ENCODE data around the gene RBM15B. TPM values are rescaled to one million over a fixed set of nuclear protein-coding genes. Genes with fewer than 3 reads are reported as not detected.

RBM15B gene
- total RNA-seq, 1 donor from 2014 or later, result 23.5 TPM

DNA sequence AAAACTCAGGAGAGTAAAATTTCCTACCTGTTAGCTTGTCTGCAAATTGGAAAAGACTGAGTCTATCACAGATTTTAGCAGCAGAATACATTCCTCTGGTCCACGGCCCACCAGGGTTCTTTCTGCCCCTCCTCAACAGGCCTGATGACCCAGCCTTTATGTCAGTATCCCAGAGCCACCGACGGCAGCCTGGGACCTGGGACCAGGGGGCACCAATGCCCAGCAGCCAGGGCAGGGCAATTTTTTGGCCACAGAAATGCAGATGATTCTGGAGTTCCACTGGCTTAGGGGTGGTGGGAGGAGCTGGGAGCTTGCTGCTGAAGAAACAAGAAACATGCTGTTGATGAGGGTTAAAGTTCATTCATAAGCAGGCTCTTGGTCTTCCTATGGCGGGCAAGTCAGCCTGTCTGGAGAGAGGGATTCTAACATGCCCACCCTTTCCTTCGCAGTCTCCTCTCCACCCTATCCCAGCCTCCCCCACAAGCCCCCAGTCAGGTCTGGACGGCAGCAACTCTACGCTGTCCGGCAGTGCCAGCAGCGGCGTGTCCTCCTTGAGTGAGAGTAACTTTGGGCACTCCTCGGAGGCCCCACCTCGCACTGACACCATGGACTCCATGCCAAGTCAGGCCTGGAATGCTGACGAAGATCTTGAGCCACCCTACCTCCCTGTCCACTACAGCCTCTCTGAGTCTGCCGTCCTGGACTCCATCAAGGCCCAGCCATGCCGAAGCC is 10.3 kb upstream of the RBM15B start:
- Histone ChIP-seq H2AFZ (ENCODE audit: low read depth, low read length) (no peak overlapping the region), H3K27ac (ENCODE audit: low read depth, low read length) (no peak overlapping the region), H3K4me3 (ENCODE audit: insufficient read depth, low read depth, low read length) (no peak overlapping the region), H3K79me2 (ENCODE audit: insufficient read depth, low read length) (peaks cover 22% of the 10 kb centered on the region), H3K9me3 (ENCODE audit: insufficient read depth, low read depth, low read length) (no peaks in the 10 kb centered on the region), H3K9ac (ENCODE audit: low read length) (no peak overlapping the region), H4K20me1 (ENCODE audit: insufficient read depth, low read length) (peaks cover 2% of the 10 kb centered on the region), H3K36me3 (ENCODE audit: insufficient read depth, low read length) (no peaks in the 10 kb centered on the region), H3K4me2 (ENCODE audit: low read length) (no peak overlapping the region), H3K4me1 (ENCODE audit: insufficient read depth, low read length) (peaks cover 8% of the 10 kb centered on the region), H3K27me3 (ENCODE audit: insufficient read depth, low read length) (no peaks in the 10 kb centered on the region)
- Mint-ChIP-seq H3K27me3 (ENCODE audit: low read depth, unreplicated experiment) (peaks cover 4% of the 10 kb centered on the region), H3K9me3 (ENCODE audit: unreplicated experiment) (no peaks in the 10 kb centered on the region), H3K36me3 (ENCODE audit: low read depth, unreplicated experiment) (peaks cover 3% of the 10 kb centered on the region), H3K4me3 (ENCODE audit: unreplicated experiment) (no peak overlapping the region), H3K27ac (ENCODE audit: unreplicated experiment) (no peak overlapping the region), H3K4me1 (ENCODE audit: low read depth, unreplicated experiment) (peaks cover 2% of the 10 kb centered on the region)
- TF ChIP-seq, protein P1, sequence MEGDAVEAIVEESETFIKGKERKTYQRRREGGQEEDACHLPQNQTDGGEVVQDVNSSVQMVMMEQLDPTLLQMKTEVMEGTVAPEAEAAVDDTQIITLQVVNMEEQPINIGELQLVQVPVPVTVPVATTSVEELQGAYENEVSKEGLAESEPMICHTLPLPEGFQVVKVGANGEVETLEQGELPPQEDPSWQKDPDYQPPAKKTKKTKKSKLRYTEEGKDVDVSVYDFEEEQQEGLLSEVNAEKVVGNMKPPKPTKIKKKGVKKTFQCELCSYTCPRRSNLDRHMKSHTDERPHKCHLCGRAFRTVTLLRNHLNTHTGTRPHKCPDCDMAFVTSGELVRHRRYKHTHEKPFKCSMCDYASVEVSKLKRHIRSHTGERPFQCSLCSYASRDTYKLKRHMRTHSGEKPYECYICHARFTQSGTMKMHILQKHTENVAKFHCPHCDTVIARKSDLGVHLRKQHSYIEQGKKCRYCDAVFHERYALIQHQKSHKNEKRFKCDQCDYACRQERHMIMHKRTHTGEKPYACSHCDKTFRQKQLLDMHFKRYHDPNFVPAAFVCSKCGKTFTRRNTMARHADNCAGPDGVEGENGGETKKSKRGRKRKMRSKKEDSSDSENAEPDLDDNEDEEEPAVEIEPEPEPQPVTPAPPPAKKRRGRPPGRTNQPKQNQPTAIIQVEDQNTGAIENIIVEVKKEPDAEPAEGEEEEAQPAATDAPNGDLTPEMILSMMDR (IDR thresholded peaks at IDR 0.05; ENCODE audit: insufficient read depth, low read depth, low read length), result no peak
- TF ChIP-seq EZH2 (IDR thresholded peaks at IDR 0.05; ENCODE audit: insufficient read depth, low read length), result no peak
- FAIRE-seq, result no peak
- no peak for DNase-seq (ENCODE audit: low read depth)

DNA sequence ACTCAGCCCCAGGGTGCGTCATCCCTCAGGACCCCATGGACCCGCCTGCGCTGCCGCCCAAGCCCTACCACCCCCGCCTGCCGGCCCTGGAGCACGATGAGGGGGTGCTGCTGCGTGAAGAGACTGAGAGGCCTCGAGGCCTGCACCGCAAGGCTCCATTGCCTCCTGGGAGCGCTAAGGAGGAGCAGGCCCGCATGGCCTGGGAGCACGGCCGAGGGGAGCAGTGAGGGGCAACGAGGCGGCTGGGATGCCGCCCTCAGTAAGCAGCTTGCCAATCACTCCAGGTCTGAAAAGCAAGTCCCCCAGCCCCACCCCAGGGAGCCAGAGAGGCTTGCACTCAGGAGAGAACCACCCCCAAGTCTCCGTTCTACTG is 9.8 kb upstream of the RBM15B start:
- Histone ChIP-seq H3K79me2 (ENCODE audit: insufficient read depth, low read length) (peaks cover 28% of the 10 kb centered on the region), H3K27me3 (ENCODE audit: insufficient read depth, low read length) (no peaks in the 10 kb centered on the region), H3K4me2 (ENCODE audit: low read length) (no peak overlapping the region), H3K4me1 (ENCODE audit: insufficient read depth, low read length) (peaks cover 8% of the 10 kb centered on the region), H2AFZ (ENCODE audit: low read depth, low read length) (no peak overlapping the region), H4K20me1 (ENCODE audit: insufficient read depth, low read length) (peaks cover 8% of the 10 kb centered on the region), H3K36me3 (ENCODE audit: insufficient read depth, low read length) (no peaks in the 10 kb centered on the region), H3K9me3 (ENCODE audit: insufficient read depth, low read depth, low read length) (no peaks in the 10 kb centered on the region), H3K9ac (ENCODE audit: low read length) (no peak overlapping the region), H3K4me3 (ENCODE audit: insufficient read depth, low read depth, low read length) (no peak overlapping the region), H3K27ac (ENCODE audit: low read depth, low read length) (no peak overlapping the region)
- DNase-seq (ENCODE audit: low read depth) (no peak), FAIRE-seq (no peak)
- H3K36me3 Mint-ChIP-seq (ENCODE audit: low read depth, unreplicated experiment), result peaks cover 3% of the 10 kb centered on the region
- peaks cover 3% of the 10 kb centered on the region for H3K4me1 Mint-ChIP-seq (ENCODE audit: low read depth, unreplicated experiment)
- TF ChIP-seq, protein P1 (IDR thresholded peaks at IDR 0.05; ENCODE audit: insufficient read depth, low read depth, low read length), result no peak
- no peak for TF ChIP-seq EZH2 (IDR thresholded peaks at IDR 0.05; ENCODE audit: insufficient read depth, low read length)
- H3K9me3 Mint-ChIP-seq (ENCODE audit: unreplicated experiment), result no peaks in the 10 kb centered on the region
- peaks cover 2% of the 10 kb centered on the region for H3K27me3 Mint-ChIP-seq (ENCODE audit: low read depth, unreplicated experiment)
- H3K4me3 Mint-ChIP-seq (ENCODE audit: unreplicated experiment), result no peak overlapping the region
- no peak overlapping the region for H3K27ac Mint-ChIP-seq (ENCODE audit: unreplicated experiment)

DNA sequence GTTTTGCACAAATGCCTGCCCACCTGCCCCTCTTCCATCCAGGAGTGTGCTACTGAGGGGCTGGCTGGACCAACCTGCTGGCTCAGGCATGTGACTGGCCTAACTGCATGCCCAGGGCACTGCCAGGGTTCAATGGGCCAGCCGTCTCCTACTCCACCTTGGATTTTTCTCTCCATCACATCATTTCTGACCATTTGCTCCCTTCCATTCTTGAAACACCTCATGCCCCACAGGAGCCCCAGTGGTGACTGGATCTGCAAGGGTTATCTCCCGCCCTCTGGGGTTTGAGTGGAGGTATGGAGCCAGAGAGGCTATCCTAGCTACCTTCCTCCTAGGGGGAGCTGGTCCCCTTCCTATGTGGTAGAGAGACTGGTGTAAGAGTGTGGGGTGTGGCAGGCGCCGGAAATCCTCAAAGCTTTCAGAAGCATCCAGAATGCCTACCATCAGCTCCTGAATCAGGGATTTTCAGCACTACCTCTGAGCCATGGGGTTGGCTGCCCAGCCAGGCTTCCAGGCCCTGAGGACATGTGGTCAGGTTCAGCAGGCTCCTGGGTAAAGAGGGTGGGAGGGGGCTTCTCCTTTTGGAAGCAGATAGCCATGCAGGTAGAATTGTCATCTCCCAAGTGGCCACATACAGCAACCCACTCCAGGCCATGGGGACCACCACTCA is 8.9 kb upstream of the RBM15B start:
- Histone ChIP-seq H3K79me2 (ENCODE audit: insufficient read depth, low read length) (peaks cover 37% of the 10 kb centered on the region), H3K9me3 (ENCODE audit: insufficient read depth, low read depth, low read length) (no peaks in the 10 kb centered on the region), H3K4me1 (ENCODE audit: insufficient read depth, low read length) (peaks cover 17% of the 10 kb centered on the region), H3K27me3 (ENCODE audit: insufficient read depth, low read length) (no peaks in the 10 kb centered on the region), H3K27ac (ENCODE audit: low read depth, low read length) (no peak overlapping the region), H3K36me3 (ENCODE audit: insufficient read depth, low read length) (no peaks in the 10 kb centered on the region), H3K4me2 (ENCODE audit: low read length) (no peak overlapping the region), H2AFZ (ENCODE audit: low read depth, low read length) (no peak overlapping the region), H3K9ac (ENCODE audit: low read length) (no peak overlapping the region), H4K20me1 (ENCODE audit: insufficient read depth, low read length) (peaks cover 15% of the 10 kb centered on the region), H3K4me3 (ENCODE audit: insufficient read depth, low read depth, low read length) (no peak overlapping the region)
- Mint-ChIP-seq H3K4me1 (ENCODE audit: low read depth, unreplicated experiment) (peaks cover 8% of the 10 kb centered on the region), H3K27me3 (ENCODE audit: low read depth, unreplicated experiment) (no peaks in the 10 kb centered on the region), H3K4me3 (ENCODE audit: unreplicated experiment) (no peak overlapping the region), H3K27ac (ENCODE audit: unreplicated experiment) (no peak overlapping the region), H3K9me3 (ENCODE audit: unreplicated experiment) (no peaks in the 10 kb centered on the region), H3K36me3 (ENCODE audit: low read depth, unreplicated experiment) (peaks cover 3% of the 10 kb centered on the region)
- no peak for FAIRE-seq
- TF ChIP-seq EZH2 (IDR thresholded peaks at IDR 0.05; ENCODE audit: insufficient read depth, low read length), result no peak
- TF ChIP-seq, protein P1 (IDR thresholded peaks at IDR 0.05; ENCODE audit: insufficient read depth, low read depth, low read length), result no peak
- DNase-seq (ENCODE audit: low read depth), result no peak

All from astrocyte (in vitro differentiated cells and primary cell).